Activated T-cell treated with anti-CD3 and anti-CD28 coated beads, Interleukin-2, amount 50 U/mL, for 4 hours (primary cell): ENCODE data around the gene TAT. TPM values are rescaled to one million over a fixed set of nuclear protein-coding genes. Genes with fewer than 3 reads are reported as not detected.
"Not testable (repeated sequence)": the region's sequence is repeated elsewhere in the genome, so short reads cannot be mapped to it uniquely, and the experiment has no call there.

Experiments
- ATAC-seq, 2 donors: fragments of 200-7000 bp; cut with Tn5 transposase; one replicate each; pipeline ENCODE4 v1.10.0; 2021
- DNase-seq: peaks from one replicate; pipeline ENCODE4 v3.0.0-alpha.2; 2020
- H3K27me3 Mint-ChIP-seq: one replicate; pipeline ENCODE4 v1.8.0; 2021; ENCODE audit warnings: low read depth, mixed read lengths
- H3K36me3 Mint-ChIP-seq: one replicate; pipeline ENCODE4 v1.8.0; 2022; ENCODE audit warnings: mixed read lengths; ENCODE audit not compliant: insufficient read depth
- H3K4me1 Mint-ChIP-seq: one replicate; pipeline ENCODE4 v1.8.0; 2021; ENCODE audit warnings: low read depth, mixed read lengths
- H3K4me3 Mint-ChIP-seq: one replicate; pipeline ENCODE4 v1.8.0; 2021; ENCODE audit warnings: mild to moderate bottlenecking, moderate library complexity, mixed read lengths
- H3K9me3 Mint-ChIP-seq: one replicate; pipeline ENCODE4 v1.8.0; 2021; ENCODE audit warnings: mixed read lengths
- total RNA-seq, 3 donors: library from RNA; stranded (reverse); gene quantifications; one replicate each; pipeline ENCODE4 v1.2.1, GENCODE V29; 2021

TAT gene
- total RNA-seq, 3 donors from 2014 or later = 0.45 to 0.54 (median 0.48) TPM

- no peaks in the 10 kb centered on the region for H3K36me3 Mint-ChIP-seq
- DNase-seq (no peak), ATAC-seq (no peak)
- no peak overlapping the region for H3K4me3 Mint-ChIP-seq
- H3K9me3 Mint-ChIP-seq = no peaks in the 10 kb centered on the region
- no peaks in the 10 kb centered on the region for H3K4me1 Mint-ChIP-seq
- H3K27me3 Mint-ChIP-seq = peaks cover 47% of the 10 kb centered on the region
Observed at GRCh38 chr16:71594000-71594646, 17.2 kb upstream of the TAT start.

- Mint-ChIP-seq H3K27me3 (peaks cover 49% of the 10 kb centered on the region), H3K4me3 (no peak overlapping the region), H3K4me1 (no peaks in the 10 kb centered on the region), H3K9me3 (no peaks in the 10 kb centered on the region), H3K36me3 (no peaks in the 10 kb centered on the region)
- DNase-seq (no peak), ATAC-seq (no peak)
Observed at GRCh38 chr16:71593048-71593999, 16.4 kb upstream of the TAT start.

GRCh38 chr16:71591917-71592316 is 15.0 kb upstream of the TAT start:
- no peaks in the 10 kb centered on the region for H3K4me1 Mint-ChIP-seq
- DNase-seq = no peak
- H3K36me3 Mint-ChIP-seq = no peaks in the 10 kb centered on the region

GRCh38 chr16:71590584-71590983 is 13.7 kb upstream of the TAT start:
- ATAC-seq = no peak
- H3K27me3 Mint-ChIP-seq = peaks cover 44% of the 10 kb centered on the region
- H3K9me3 Mint-ChIP-seq = no peaks in the 10 kb centered on the region
- no peak overlapping the region for H3K4me3 Mint-ChIP-seq
- DNase-seq = no peak
- H3K4me1 Mint-ChIP-seq = no peaks in the 10 kb centered on the region
- H3K36me3 Mint-ChIP-seq = no peaks in the 10 kb centered on the region

More at GRCh38 chr16:71591917-71592316, 15.0 kb upstream of the TAT start:
- ATAC-seq = no peak
- H3K9me3 Mint-ChIP-seq = no peaks in the 10 kb centered on the region
- H3K27me3 Mint-ChIP-seq = peaks cover 49% of the 10 kb centered on the region
- no peak overlapping the region for H3K4me3 Mint-ChIP-seq

- not testable (repeated sequence) for H3K9me3 Mint-ChIP-seq, H3K36me3 Mint-ChIP-seq
Observed at GRCh38 chr16:71590071-71590470, 13.2 kb upstream of the TAT start.

GRCh38 chr16:71589334-71589733 is 12.4 kb upstream of the TAT start:
- not testable (repeated sequence) for H3K36me3 Mint-ChIP-seq, DNase-seq, H3K4me1 Mint-ChIP-seq, ATAC-seq, H3K4me3 Mint-ChIP-seq, H3K9me3 Mint-ChIP-seq
- H3K27me3 Mint-ChIP-seq = peaks cover 39% of the 10 kb centered on the region

More at GRCh38 chr16:71590071-71590470, 13.2 kb upstream of the TAT start:
- ATAC-seq, H3K4me1 Mint-ChIP-seq, DNase-seq, H3K4me3 Mint-ChIP-seq: not testable (repeated sequence)
- peaks cover 44% of the 10 kb centered on the region for H3K27me3 Mint-ChIP-seq

- Mint-ChIP-seq H3K4me1 (no peaks in the 10 kb centered on the region), H3K36me3 (no peaks in the 10 kb centered on the region), H3K9me3 (no peaks in the 10 kb centered on the region), H3K27me3 (peaks cover 18% of the 10 kb centered on the region), H3K4me3 (no peak overlapping the region)
- DNase-seq (no peak), ATAC-seq (no peak)
Observed at GRCh38 chr16:71585318-71585703, 8.4 kb upstream of the TAT start.

- Mint-ChIP-seq H3K9me3 (no peaks in the 10 kb centered on the region), H3K4me1 (no peaks in the 10 kb centered on the region), H3K4me3 (no peak overlapping the region), H3K36me3 (no peaks in the 10 kb centered on the region), H3K27me3 (peaks cover 21% of the 10 kb centered on the region)
- DNase-seq (no peak), ATAC-seq (no peak)
Observed at GRCh38 chr16:71584543-71585317, 7.8 kb upstream of the TAT start.

- not testable (repeated sequence) for H3K36me3 Mint-ChIP-seq, H3K9me3 Mint-ChIP-seq, ATAC-seq, DNase-seq, H3K4me1 Mint-ChIP-seq, H3K4me3 Mint-ChIP-seq
- H3K27me3 Mint-ChIP-seq = peaks cover 18% of the 10 kb centered on the region
Observed at GRCh38 chr16:71582553-71582848, 5.6 kb upstream of the TAT start.

- Mint-ChIP-seq H3K4me1 (no peaks in the 10 kb centered on the region), H3K9me3 (no peaks in the 10 kb centered on the region), H3K27me3 (peaks cover 15% of the 10 kb centered on the region), H3K36me3 (no peaks in the 10 kb centered on the region), H3K4me3 (no peak overlapping the region)
- no peak for DNase-seq
- ATAC-seq = no peak
Observed at GRCh38 chr16:71574702-71575101, 2.2 kb downstream of the TAT start.

- ATAC-seq = no peak
- H3K27me3 Mint-ChIP-seq = peaks cover 11% of the 10 kb centered on the region
- no peaks in the 10 kb centered on the region for H3K36me3 Mint-ChIP-seq
- no peaks in the 10 kb centered on the region for H3K9me3 Mint-ChIP-seq
- DNase-seq = no peak
- H3K4me1 Mint-ChIP-seq = no peaks in the 10 kb centered on the region
- H3K4me3 Mint-ChIP-seq = no peak overlapping the region
Observed at GRCh38 chr16:71573387-71574094, 3.4 kb downstream of the TAT start.

GRCh38 chr16:71572497-71573116 is 4.3 kb downstream of the TAT start:
- Mint-ChIP-seq H3K4me1 (no peaks in the 10 kb centered on the region), H3K4me3 (no peak overlapping the region), H3K27me3 (peaks cover 10% of the 10 kb centered on the region), H3K36me3 (no peaks in the 10 kb centered on the region), H3K9me3 (no peaks in the 10 kb centered on the region)
- ATAC-seq (no peak), DNase-seq (no peak)

GRCh38 chr16:71570144-71570543 is 6.7 kb downstream of the TAT start:
- no peak for ATAC-seq
- Mint-ChIP-seq H3K9me3 (no peaks in the 10 kb centered on the region), H3K27me3 (no peaks in the 10 kb centered on the region), H3K4me1 (peaks cover 9% of the 10 kb centered on the region), H3K4me3 (no peak overlapping the region), H3K36me3 (no peaks in the 10 kb centered on the region)
- no peak for DNase-seq

GRCh38 chr16:71569621-71570020 is 7.3 kb downstream of the TAT start:
- Mint-ChIP-seq H3K4me1 (peaks cover 10% of the 10 kb centered on the region), H3K9me3 (no peaks in the 10 kb centered on the region), H3K36me3 (no peaks in the 10 kb centered on the region), H3K27me3 (no peaks in the 10 kb centered on the region), H3K4me3 (no peak overlapping the region)
- no peak for DNase-seq
- ATAC-seq = no peak
